Uterus (tissue), 4 donors: Measurements from ENCODE around the gene SCAMP5. TPM values are rescaled to one million over a fixed set of nuclear protein-coding genes. Genes with fewer than 3 reads are reported as not detected.

Source experiments
- DNase-seq, 2 donors: peaks; one replicate each; pipeline ENCODE4 v3.0.0-alpha.2; 2019 to 2020
- H3K27ac ChIP-seq, 2 donors: fragments of 200-600 bp; sonication (generic); 1 replicate in 1 of 2; 2 replicates in 1 of 2; pipeline ENCODE4 v1.5.1; 2016 to 2018
- H3K27me3 ChIP-seq, 2 donors: fragments of 200-600 bp; sonication (generic); one replicate each; pipeline ENCODE4 v1.5.1; 2018 to 2019; ENCODE audit warnings: control low read depth in 1 of 2
- H3K36me3 ChIP-seq, 2 donors: fragments of 200-600 bp; sonication (generic); one replicate each; pipeline ENCODE4 v1.5.1; 2019; ENCODE audit warnings: control low read depth in 1 of 2
- H3K4me1 ChIP-seq, 2 donors: fragments of 200-600 bp; sonication (generic); one replicate each; pipeline ENCODE4 v1.5.1; 2018 to 2019; ENCODE audit warnings: control low read depth in 1 of 2
- H3K4me3 ChIP-seq, 2 donors: fragments of 200-600 bp; sonication (generic); 1 replicate in 1 of 2; 2 replicates in 1 of 2; pipeline ENCODE4 v1.5.1; 2018 to 2019; ENCODE audit warnings: mild to moderate bottlenecking in 1 of 2
- H3K9me3 ChIP-seq, 2 donors: fragments of 200-600 bp; sonication (generic); one replicate each; pipeline ENCODE4 v1.5.1; 2019; ENCODE audit warnings: control low read depth in 1 of 2
- POLR2A ChIP-seq, 2 donors: fragments of 450-650 bp; IDR thresholded peaks; one replicate each; pipeline ENCODE4 v1.6.1; 2016; ENCODE audit warnings: antibody characterized with exemption in 2 of 2, mild to moderate bottlenecking in 1 of 2, moderate library complexity in 1 of 2
- intact Hi-C: fragments of 100-400 bp; cut with DNase I; formaldehyde crosslinking; loops from one replicate; pipeline ENCODE4 v1.15.1; 2023; ENCODE audit warnings: low total_unique reads
- total RNA-seq, 4 donors: library from RNA; depleted of rRNA in 3 of 4; stranded (reverse); fragments of >200 nt in 3 of 4; gene quantifications; one replicate each; pipeline versions ENCODE4 v1.1.0 to v1.2.4, GENCODE V29; 2014 to 2023
- TF ChIP-seq, protein P1 (sequence below), 4 experiments: fragments of 200-600 bp in 2 of 4; fragments of 450-650 bp in 2 of 4; sonication (generic) in 2 of 4; IDR thresholded peaks; one replicate each; pipeline ENCODE4 v1.5.1; 2016 to 2019; ENCODE audit warnings: antibody characterized with exemption in 4 of 4, mild to moderate bottlenecking in 2 of 4, moderate library complexity in 1 of 4
- donor health status: DM: yes; HTN: yes; CAD: no.

SCAMP5 gene
- total RNA-seq, 4 donors from 2014 or later, result 0.29 to 6.6 (median 1.9) TPM

GRCh38 chr15:75001310-75001709 is 5.9 kb downstream of the SCAMP5 start:
- Histone ChIP-seq H3K27ac (no peak overlapping the region), H3K36me3 (no peaks in the 10 kb centered on the region), H3K4me3 (no peak overlapping the region), H3K4me1 (no peaks in the 10 kb centered on the region), H3K9me3 (no peaks in the 10 kb centered on the region), H3K27me3 (no peaks in the 10 kb centered on the region)
- no peak for DNase-seq
- TF ChIP-seq, protein P1, sequence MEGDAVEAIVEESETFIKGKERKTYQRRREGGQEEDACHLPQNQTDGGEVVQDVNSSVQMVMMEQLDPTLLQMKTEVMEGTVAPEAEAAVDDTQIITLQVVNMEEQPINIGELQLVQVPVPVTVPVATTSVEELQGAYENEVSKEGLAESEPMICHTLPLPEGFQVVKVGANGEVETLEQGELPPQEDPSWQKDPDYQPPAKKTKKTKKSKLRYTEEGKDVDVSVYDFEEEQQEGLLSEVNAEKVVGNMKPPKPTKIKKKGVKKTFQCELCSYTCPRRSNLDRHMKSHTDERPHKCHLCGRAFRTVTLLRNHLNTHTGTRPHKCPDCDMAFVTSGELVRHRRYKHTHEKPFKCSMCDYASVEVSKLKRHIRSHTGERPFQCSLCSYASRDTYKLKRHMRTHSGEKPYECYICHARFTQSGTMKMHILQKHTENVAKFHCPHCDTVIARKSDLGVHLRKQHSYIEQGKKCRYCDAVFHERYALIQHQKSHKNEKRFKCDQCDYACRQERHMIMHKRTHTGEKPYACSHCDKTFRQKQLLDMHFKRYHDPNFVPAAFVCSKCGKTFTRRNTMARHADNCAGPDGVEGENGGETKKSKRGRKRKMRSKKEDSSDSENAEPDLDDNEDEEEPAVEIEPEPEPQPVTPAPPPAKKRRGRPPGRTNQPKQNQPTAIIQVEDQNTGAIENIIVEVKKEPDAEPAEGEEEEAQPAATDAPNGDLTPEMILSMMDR (IDR thresholded peaks at IDR 0.05), result no peak
- TF ChIP-seq POLR2A (IDR thresholded peaks at IDR 0.05), result no peak
- intact Hi-C loops, result no loop called here

- H3K4me3 ChIP-seq, result no peak overlapping the region
- TF ChIP-seq POLR2A (IDR thresholded peaks at IDR 0.05), result no peak
- TF ChIP-seq, protein P1 (IDR thresholded peaks at IDR 0.05), result no peak
- intact Hi-C loops, result no loop called here
- H3K9me3 ChIP-seq, result no peaks in the 10 kb centered on the region
- no peak overlapping the region for H3K27ac ChIP-seq
- H3K27me3 ChIP-seq, result no peaks in the 10 kb centered on the region
- H3K36me3 ChIP-seq, result no peaks in the 10 kb centered on the region
- no peaks in the 10 kb centered on the region for H3K4me1 ChIP-seq
- no peak for DNase-seq
These were observed 7.0 kb downstream of the SCAMP5 start for GRCh38 chr15:75002398-75002797.

GRCh38 chr15:75007216-75007615 is 11.9 kb downstream of the SCAMP5 start:
- Histone ChIP-seq H3K27ac (no peak overlapping the region), H3K9me3 (no peaks in the 10 kb centered on the region), H3K27me3 (no peaks in the 10 kb centered on the region), H3K4me1 (no peaks in the 10 kb centered on the region), H3K36me3 (no peaks in the 10 kb centered on the region), H3K4me3 (no peak overlapping the region)
- intact Hi-C loops, result no loop called here
- no peak for TF ChIP-seq POLR2A (IDR thresholded peaks at IDR 0.05)
- TF ChIP-seq, protein P1 (IDR thresholded peaks at IDR 0.05), result no peak
- DNase-seq, result no peak

DNA sequence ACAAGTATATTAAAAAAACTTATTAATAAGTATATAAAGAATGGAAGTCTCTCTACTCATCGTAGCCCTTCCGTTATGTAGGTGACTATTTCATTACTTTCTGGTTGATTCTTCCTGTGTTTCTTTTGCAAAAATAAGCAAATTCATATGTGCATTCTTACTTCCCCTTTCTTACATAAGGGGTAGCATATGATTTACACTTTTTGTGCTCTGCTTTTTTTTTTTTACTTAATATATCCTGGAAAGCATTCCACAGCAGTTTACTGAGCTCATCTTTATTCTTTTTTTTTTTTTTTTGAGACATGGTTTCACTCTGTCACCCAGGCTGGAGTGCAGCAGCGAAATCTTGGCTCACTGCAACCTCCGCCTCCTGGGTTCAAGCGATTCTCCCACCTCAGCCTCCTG is 12.9 kb downstream of the SCAMP5 start:
- Histone ChIP-seq H3K4me3 (no peak overlapping the region), H3K27me3 (no peaks in the 10 kb centered on the region), H3K9me3 (no peaks in the 10 kb centered on the region), H3K4me1 (no peaks in the 10 kb centered on the region), H3K36me3 (no peaks in the 10 kb centered on the region), H3K27ac (no peak overlapping the region)
- no peak for DNase-seq
- intact Hi-C loops, result no loop called here
- TF ChIP-seq POLR2A (IDR thresholded peaks at IDR 0.05), result no peak
- TF ChIP-seq, protein P1 (IDR thresholded peaks at IDR 0.05), result no peak

- Histone ChIP-seq H3K36me3 (no peaks in the 10 kb centered on the region), H3K27ac (no peak overlapping the region), H3K4me3 (no peak overlapping the region), H3K4me1 (no peaks in the 10 kb centered on the region), H3K9me3 (no peaks in the 10 kb centered on the region), H3K27me3 (no peaks in the 10 kb centered on the region)
- DNase-seq, result no peak
- no peak for TF ChIP-seq POLR2A (IDR thresholded peaks at IDR 0.05)
- TF ChIP-seq, protein P1 (IDR thresholded peaks at IDR 0.05), result no peak
- intact Hi-C loops, result no loop called here
These were observed 13.4 kb downstream of the SCAMP5 start for GRCh38 chr15:75008629-75009326.
